Natural killer cell (primary cell): ENCODE results near the gene HSD11B1. TPM values are rescaled to one million over a fixed set of nuclear protein-coding genes. Genes with fewer than 3 reads are reported as not detected.

Experiments used
- ATAC-seq, 3 donors: fragments of 150-1000 bp in 2 of 3; fragments of 200-7000 bp in 1 of 3; cut with Tn5 transposase; 1 replicate in 1 of 3; 2 replicates in 2 of 3; pipeline ENCODE4 v1.10.0; 2021; ENCODE audit warnings: mild to moderate bottlenecking in 2 of 3, moderate library complexity in 2 of 3
- DNase-seq, 2 donors: peaks; one replicate each; pipeline versions ENCODE4 v3.0.0 to v3.0.0-alpha.2; 2013 to 2021; ENCODE audit warnings: mixed read lengths in 1 of 2
- H3K27ac ChIP-seq: one replicate; pipeline ENCODE4 v1.5.1; 2013; ENCODE audit warnings: mild to moderate bottlenecking, low read length
- H3K27me3 ChIP-seq: one replicate; pipeline ENCODE4 v1.6.1; 2013; ENCODE audit warnings: low read length; ENCODE audit not compliant: control insufficient read depth, insufficient read depth
- H3K36me3 ChIP-seq: one replicate; pipeline ENCODE4 v1.6.1; 2013; ENCODE audit warnings: low read length; ENCODE audit not compliant: control insufficient read depth, insufficient read depth
- H3K4me1 ChIP-seq: one replicate; pipeline ENCODE4 v1.6.1; 2013; ENCODE audit warnings: low read length; ENCODE audit not compliant: control insufficient read depth, insufficient read depth
- H3K4me3 ChIP-seq: one replicate; pipeline ENCODE4 v1.5.1; 2013; ENCODE audit warnings: low read length
- H3K9me3 ChIP-seq: one replicate; pipeline ENCODE4 v1.6.1; 2013; ENCODE audit warnings: low read length; ENCODE audit not compliant: control insufficient read depth, insufficient read depth
- H3K27ac Mint-ChIP-seq, 2 donors: one replicate each; pipeline ENCODE4 v1.8.0; 2022; ENCODE audit warnings: mild to moderate bottlenecking in 2 of 2, mixed read lengths in 2 of 2, moderate library complexity in 1 of 2
- H3K27me3 Mint-ChIP-seq, 2 donors: one replicate each; pipeline ENCODE4 v1.8.0; 2022; ENCODE audit warnings: low read depth in 2 of 2, mixed read lengths in 2 of 2
- H3K36me3 Mint-ChIP-seq: one replicate; pipeline ENCODE4 v1.8.0; 2022; ENCODE audit warnings: mixed read lengths
- H3K4me1 Mint-ChIP-seq, 2 donors: one replicate each; pipeline ENCODE4 v1.8.0; 2022; ENCODE audit warnings: mixed read lengths in 2 of 2
- H3K4me3 Mint-ChIP-seq: one replicate; pipeline ENCODE4 v1.8.0; 2022; ENCODE audit warnings: mild to moderate bottlenecking, moderate library complexity, mixed read lengths
- H3K9me3 Mint-ChIP-seq, 2 donors: one replicate each; pipeline ENCODE4 v1.8.0; 2022; ENCODE audit warnings: mixed read lengths in 2 of 2
- WGBS: methylation state at CpG from one replicate; pipeline ENCODE4 v1.1.7; 2013; ENCODE audit warnings: missing lambda C conversion rate; ENCODE audit not compliant: insufficient coverage; 5-methylcytosine and 5-hydroxymethylcytosine counted together
- intact Hi-C: fragments of 100-400 bp; cut with micrococcal nuclease; formaldehyde crosslinking; loops from one replicate; pipeline ENCODE4 v1.14.2; 2022
- total RNA-seq, 4 donors: library from RNA; stranded (reverse); fragments of 120-200 nt in 1 of 4; gene quantifications; one replicate each; pipeline versions ENCODE4 v1.2.3 to v1.2.4, GENCODE V29; 2013 to 2022
- TF ChIP-seq, protein P1 (sequence below): fragments of 200-600 bp; IDR thresholded peaks from one replicate; pipeline ENCODE4 v1.8.0; 2022; ENCODE audit warnings: antibody characterized with exemption

HSD11B1 gene
- total RNA-seq, 3 donors from 2014 or later (not counting 1 experiment from before 2014, with no cell fraction given), result not detected

DNA sequence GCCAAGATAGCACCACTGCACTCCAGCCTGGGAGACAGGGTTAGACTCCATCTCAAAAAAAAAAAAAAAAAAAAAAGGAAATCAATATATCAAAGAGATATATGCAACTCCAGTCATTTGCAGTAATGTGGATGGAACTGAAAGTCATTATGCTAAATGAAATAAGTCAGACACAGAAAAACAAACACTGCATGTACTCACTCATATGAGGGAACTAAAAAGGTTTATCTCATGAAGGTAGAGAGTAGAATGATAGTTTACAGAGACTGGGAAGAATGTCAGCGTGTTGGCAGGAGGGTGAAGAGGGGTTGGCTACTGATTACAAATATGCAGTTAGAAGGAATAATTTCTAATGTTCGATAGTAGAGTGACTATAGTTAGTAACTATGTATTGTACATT lies 13.2 kb downstream of the HSD11B1 start:
- intact Hi-C loops, result no loop called here
- no peaks in the 10 kb centered on the region for H3K36me3 ChIP-seq
- H3K27ac Mint-ChIP-seq, result no peak overlapping the region
- WGBS, result 86% methylated on average over 2 of the region's 2 CpGs
- H3K36me3 Mint-ChIP-seq, result no peaks in the 10 kb centered on the region
- H3K27me3 ChIP-seq, result no peaks in the 10 kb centered on the region
- H3K27ac ChIP-seq, result no peak overlapping the region
- H3K4me1 ChIP-seq, result no peaks in the 10 kb centered on the region
- TF ChIP-seq, protein P1, sequence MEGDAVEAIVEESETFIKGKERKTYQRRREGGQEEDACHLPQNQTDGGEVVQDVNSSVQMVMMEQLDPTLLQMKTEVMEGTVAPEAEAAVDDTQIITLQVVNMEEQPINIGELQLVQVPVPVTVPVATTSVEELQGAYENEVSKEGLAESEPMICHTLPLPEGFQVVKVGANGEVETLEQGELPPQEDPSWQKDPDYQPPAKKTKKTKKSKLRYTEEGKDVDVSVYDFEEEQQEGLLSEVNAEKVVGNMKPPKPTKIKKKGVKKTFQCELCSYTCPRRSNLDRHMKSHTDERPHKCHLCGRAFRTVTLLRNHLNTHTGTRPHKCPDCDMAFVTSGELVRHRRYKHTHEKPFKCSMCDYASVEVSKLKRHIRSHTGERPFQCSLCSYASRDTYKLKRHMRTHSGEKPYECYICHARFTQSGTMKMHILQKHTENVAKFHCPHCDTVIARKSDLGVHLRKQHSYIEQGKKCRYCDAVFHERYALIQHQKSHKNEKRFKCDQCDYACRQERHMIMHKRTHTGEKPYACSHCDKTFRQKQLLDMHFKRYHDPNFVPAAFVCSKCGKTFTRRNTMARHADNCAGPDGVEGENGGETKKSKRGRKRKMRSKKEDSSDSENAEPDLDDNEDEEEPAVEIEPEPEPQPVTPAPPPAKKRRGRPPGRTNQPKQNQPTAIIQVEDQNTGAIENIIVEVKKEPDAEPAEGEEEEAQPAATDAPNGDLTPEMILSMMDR, result no peak
- H3K4me1 Mint-ChIP-seq, result peaks cover 0 to 5% of the 10 kb centered on the region in 2 donors
- DNase-seq (no peak), ATAC-seq (no peak)
- no peak overlapping the region for H3K4me3 ChIP-seq
- no peaks in the 10 kb centered on the region for H3K9me3 Mint-ChIP-seq
- peaks cover 7 to 8% of the 10 kb centered on the region in 2 donors for H3K27me3 Mint-ChIP-seq
- no peak overlapping the region for H3K4me3 Mint-ChIP-seq
- no peaks in the 10 kb centered on the region for H3K9me3 ChIP-seq

DNA sequence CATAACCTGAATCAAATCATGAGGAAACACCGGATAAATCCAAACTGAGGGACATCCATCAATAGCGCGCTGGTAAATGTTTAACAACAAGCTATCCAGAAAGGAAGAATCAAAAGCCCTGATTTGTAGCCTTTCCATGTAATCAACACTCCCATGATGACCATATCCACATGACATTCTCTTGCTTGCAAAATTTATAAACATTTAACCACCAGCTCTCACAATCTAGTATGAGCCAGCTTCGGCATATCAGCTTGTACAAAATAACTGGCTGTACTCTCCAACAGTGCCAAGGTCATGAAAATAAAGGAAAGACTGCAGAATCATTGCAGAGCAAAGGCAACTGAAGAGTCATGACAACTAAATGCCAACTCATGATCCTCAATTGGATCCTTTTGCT lies 15.7 kb downstream of the HSD11B1 start:
- Mint-ChIP-seq H3K27me3 (peaks cover 0 to 2% of the 10 kb centered on the region in 2 donors), H3K4me1 (no peaks in the 10 kb centered on the region), H3K4me3 (no peak overlapping the region), H3K36me3 (no peaks in the 10 kb centered on the region), H3K9me3 (no peaks in the 10 kb centered on the region), H3K27ac (no peak overlapping the region)
- Histone ChIP-seq H3K27me3 (no peaks in the 10 kb centered on the region), H3K4me3 (no peak overlapping the region), H3K4me1 (no peaks in the 10 kb centered on the region), H3K9me3 (no peaks in the 10 kb centered on the region), H3K27ac (no peak overlapping the region), H3K36me3 (no peaks in the 10 kb centered on the region)
- intact Hi-C loops, result no loop called here
- TF ChIP-seq, protein P1, result no peak
- ATAC-seq, result no peak
- DNase-seq, result no peak
- 94% methylated on average over 4 of the region's 4 CpGs for WGBS

DNA sequence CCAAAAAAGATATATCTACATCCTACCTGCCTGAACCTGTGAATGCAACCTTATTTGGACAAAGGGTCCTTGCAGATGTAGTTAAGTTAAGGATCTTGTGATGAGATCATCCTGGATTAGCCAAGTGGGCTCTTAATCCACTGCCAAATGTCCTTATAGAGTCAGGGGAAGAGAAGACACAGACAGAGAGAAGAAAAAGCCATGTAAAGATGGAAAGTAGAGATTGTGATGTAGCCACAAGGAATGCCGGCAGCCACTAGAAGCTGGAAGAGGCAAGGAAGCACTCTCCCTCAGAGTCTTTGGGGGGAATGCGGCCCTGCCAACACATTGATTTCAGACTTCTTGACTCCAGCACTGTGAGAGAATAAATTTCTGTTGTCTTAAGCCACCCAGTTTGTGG lies 16.2 kb downstream of the HSD11B1 start:
- H3K27ac Mint-ChIP-seq, result no peak overlapping the region
- no peaks in the 10 kb centered on the region for H3K36me3 ChIP-seq
- no peak overlapping the region for H3K4me3 ChIP-seq
- H3K27ac ChIP-seq, result no peak overlapping the region
- no peaks in the 10 kb centered on the region for H3K27me3 ChIP-seq
- peaks cover 0 to 2% of the 10 kb centered on the region in 2 donors for H3K27me3 Mint-ChIP-seq
- DNase-seq, result no peak
- H3K9me3 Mint-ChIP-seq, result no peaks in the 10 kb centered on the region
- no peaks in the 10 kb centered on the region for H3K36me3 Mint-ChIP-seq
- no peak for ATAC-seq
- no peak overlapping the region for H3K4me3 Mint-ChIP-seq
- TF ChIP-seq, protein P1, result no peak
- intact Hi-C loops, result no loop called here
- WGBS, result 96% methylated on average over 2 of the region's 2 CpGs
- no peaks in the 10 kb centered on the region for H3K4me1 Mint-ChIP-seq
- H3K4me1 ChIP-seq, result no peaks in the 10 kb centered on the region
- no peaks in the 10 kb centered on the region for H3K9me3 ChIP-seq

DNA sequence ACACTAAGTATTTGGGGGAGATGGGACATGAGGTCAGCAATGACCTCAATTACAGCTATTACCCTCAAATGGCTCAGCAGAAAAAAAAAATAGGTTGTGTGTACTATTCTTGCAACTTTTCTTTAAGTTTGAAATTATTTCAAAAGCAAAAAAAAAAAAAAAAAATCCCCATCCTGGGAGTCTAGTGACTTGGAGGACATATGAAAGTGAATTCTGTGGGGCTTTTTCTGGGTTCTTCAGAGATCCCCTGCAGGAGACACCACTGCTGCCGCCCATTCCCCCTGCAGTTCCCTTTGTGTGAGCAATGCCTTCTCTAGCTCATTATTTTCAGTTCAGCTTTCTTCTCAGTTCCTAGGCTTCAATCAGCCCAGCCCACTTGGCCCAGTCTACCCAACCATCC lies 16.7 kb downstream of the HSD11B1 start:
- Histone ChIP-seq H3K36me3 (no peaks in the 10 kb centered on the region), H3K4me3 (no peak overlapping the region), H3K27me3 (no peaks in the 10 kb centered on the region), H3K9me3 (no peaks in the 10 kb centered on the region), H3K27ac (no peak overlapping the region), H3K4me1 (no peaks in the 10 kb centered on the region)
- DNase-seq, result no peak
- Mint-ChIP-seq H3K27ac (no peak overlapping the region), H3K4me3 (no peak overlapping the region), H3K36me3 (no peaks in the 10 kb centered on the region), H3K4me1 (no peaks in the 10 kb centered on the region), H3K9me3 (no peaks in the 10 kb centered on the region), H3K27me3 (peaks cover 0 to 2% of the 10 kb centered on the region in 2 donors)
- ATAC-seq, result no peak
- intact Hi-C loops, result no loop called here
- TF ChIP-seq, protein P1, result no peak
- 93% methylated on average over 1 of the region's 1 CpG for WGBS
